GM18907 (cell line): Measurements from ENCODE around the gene UBE2S.
A peak's percentile ranks its signal among the peaks of the same experiment; 100 is the strongest.
"Not testable (repeated sequence)": the region's sequence is repeated elsewhere in the genome, so short reads cannot be mapped to it uniquely, and the experiment has no call there.

Experiments used
- ATAC-seq: cut with Tn5 transposase; IDR thresholded peaks from one replicate; pipeline ENCODE4 v1.9.1; 2021; ENCODE audit warnings: mild to moderate bottlenecking, moderate library complexity; ENCODE audit not compliant: unreplicated experiment

Gene UBE2S

GRCh38 chr19:55406826-55407549 lies 600 bp downstream of the UBE2S start:
- no peak for ATAC-seq

DNA sequence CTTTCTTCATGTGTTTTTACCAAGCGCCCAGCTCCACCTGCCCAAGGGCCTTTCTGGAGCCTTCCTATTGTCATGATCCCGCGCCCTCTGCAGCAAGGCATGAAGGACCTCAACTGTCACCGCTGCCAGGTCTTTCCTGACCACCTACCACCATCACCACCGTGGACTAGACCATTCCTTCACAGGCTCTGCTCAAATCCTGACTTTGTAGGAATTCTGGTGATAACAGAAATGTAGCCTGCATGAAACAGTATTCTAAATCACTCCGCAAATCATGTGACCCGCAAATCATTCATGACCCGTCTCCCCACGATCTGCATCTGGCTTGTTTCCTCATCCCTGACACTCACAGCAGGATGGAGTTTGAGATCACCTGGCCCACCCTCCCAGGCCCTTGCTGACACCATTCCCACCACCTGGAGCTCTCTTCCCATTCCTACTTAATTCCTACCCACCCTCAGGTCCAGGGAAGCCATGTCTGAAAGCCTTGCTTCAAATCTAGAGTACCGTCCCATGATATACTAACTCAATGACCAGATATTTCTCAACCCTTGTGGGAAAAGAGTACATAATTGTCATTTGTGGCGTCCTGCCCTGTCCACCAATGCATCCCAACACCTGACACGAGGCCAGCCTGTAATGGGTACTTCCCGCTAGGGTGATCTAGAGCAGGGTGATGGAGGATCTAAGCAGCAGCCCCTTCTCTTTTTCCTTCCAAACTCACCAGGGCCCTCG lies 1.3 kb downstream of the UBE2S start:
- ATAC-seq: no peak

DNA sequence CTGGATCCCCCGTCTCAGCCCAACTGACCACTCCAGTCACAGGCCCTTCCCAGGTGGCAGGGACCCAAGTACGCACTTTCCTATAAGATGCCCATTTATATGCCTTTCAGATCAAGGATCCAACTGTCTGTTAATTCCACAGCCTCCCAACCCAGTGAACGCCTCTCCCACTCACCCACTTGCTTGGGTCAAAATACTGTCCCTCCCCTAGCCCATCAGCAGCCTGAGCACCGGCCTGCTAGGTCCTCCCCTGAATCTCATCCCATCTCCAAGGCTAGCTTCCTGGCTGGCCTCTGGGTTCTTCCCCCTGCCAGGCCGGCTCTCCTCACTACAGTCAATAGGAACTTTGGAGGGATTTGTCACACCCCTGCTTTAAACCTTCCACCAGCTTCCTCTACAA lies 1.9 kb downstream of the UBE2S start:
- ATAC-seq: no peak

DNA sequence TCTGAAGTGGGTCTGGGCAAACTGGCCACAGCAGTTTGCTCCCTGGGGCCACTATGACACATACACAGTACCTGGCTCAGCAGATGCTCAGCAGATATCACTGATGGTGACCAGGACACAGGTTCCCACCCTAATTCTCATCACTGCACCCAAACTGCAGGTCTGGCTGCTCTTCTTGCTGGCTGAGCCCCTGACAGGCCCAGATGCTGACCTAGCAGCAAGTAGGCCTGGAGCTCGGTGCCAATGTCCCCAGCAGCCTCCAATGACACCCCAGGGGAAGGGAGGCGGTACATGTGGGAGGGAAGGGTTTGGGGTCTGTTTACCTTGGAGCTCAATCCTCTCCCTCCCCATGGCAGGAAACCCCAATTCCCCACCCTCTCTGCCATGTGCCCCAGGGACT lies 5.1 kb downstream of the UBE2S start:
- ATAC-seq: no peak

GRCh38 chr19:55401390-55401789 lies 6.2 kb downstream of the UBE2S start:
- not testable (repeated sequence) for ATAC-seq

GRCh38 chr19:55400281-55401087 lies 7.1 kb downstream of the UBE2S start:
- no peak for ATAC-seq

DNA sequence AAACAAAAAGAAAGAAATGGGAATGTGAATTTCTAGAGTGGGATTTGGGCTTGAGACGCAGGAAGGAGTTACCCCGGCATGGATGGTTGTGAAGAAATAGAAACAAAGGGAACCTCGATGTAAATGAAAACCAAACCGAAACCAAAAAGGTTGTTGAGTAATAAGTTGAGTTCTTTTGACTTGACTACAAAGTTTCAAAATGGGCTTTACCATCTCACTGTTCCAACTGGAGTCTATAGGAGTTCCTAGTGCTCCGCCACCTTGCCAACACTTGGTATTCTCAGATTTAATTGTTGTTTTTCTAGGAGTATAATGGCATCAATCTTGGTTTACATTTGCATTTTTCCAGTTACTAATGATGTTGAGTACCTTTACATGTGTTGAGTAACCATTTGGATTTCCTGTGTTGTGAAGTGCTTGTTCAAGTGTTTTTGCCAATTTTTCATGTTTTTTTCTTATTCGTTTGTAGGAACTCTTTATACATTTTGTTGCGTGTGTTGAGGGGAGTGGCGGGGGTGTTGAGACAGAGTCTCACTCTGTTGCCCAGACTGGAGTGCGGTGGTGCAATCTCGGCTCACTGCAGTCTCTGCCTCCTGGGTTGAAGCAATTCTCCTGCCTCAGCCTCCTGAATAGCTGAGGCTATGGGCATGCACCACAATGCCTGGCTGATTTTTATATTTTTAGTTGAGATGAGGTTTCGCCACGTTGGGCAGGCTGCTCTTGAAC lies 9.2 kb downstream of the UBE2S start:
- no peak for ATAC-seq

DNA sequence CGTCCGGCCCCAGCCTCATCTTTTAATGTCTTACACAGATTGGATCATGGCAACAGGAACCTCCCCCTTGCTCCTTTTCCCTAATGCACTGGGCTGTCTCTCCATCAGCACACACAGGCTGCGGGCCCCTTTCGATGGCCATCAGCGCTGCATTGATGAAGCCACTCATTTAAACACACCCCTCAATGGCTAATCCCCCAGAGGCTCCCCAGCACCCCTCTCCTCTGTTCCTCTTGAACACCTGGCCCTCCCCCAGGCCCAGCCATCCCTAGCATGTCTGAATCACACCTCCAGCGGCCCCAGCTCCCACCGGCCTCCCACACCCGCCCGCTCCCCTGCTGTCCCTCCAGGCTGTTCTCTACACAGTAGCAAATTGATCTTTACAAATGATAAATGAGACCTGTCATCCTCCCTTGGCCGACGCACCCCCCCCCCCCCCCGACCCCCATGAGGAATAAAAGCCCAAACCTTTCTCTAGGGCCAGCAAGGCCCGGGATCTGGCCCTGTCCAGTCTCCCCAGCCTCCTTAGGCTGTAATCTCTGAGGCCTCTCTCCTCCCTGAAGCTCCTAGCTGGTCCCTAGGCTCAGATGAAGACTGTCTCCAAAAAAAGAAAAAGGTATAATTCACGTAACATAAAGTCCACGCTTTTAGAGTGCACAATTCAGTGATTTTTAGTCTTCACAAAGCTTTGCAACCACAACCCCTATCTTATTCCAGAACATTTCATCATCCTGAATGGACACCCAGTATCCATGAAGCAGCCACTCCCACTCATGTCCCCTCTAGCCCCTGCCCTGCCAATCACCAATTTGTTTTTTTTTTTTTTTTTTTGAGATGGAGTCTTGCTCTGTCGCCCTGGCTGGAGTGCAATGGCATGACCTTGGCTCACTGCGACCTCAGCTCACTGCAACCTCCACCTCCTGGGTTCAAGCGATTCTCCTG lies 14.5 kb downstream of the UBE2S start:
- ATAC-seq: no peak

DNA sequence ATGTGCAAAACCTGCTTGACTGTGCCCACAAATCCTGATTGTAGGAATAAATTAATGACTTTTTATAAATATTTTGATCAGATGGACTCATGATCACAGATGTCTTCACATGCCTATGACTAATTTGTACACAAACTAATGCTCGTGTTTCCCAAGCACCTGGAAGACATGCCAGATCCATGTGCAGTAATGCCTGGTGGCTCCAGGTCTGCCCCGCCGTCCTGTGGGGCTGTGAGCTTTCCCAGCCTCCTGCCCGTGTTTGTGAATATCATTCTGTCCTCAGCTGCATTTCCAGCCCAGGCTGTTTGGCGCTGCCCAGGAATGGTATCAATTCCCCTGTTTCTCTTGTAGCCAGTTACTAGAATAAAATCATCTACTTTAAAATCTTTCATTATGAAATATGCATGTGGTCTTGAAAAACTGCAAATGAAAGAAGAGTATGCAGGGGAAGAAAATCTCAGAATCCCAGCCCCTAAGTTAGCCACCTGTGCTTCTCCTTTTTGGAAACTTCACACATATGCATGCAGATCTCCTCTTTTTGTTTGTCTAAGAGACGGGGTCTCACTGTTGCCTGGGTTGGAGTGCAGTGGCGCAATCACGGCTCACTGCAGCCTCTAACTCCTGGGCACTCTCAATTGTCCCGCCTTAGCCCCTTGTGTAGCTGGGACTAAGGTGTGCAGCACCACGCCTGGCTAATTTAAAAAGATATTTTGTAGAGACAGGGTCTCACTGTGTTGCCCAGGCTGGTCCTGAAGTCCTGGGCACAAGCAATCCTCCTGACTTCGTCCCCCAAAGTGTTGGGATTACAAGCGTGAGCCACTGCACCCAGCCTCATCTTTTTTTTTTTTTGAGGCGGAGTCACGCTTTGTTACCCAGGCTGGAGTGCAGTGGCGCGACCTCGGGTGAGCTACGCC lies 15.6 kb downstream of the UBE2S start:
- ATAC-seq: no peak

- ATAC-seq: no peak
These were observed 16.4 kb downstream of the UBE2S start for GRCh38 chr19:55391191-55391670.

GRCh38 chr19:55390461-55390880 lies 17.1 kb downstream of the UBE2S start:
- no peak for ATAC-seq

- ATAC-seq: no peak
These were observed 17.9 kb downstream of the UBE2S start for GRCh38 chr19:55389386-55390317.

DNA sequence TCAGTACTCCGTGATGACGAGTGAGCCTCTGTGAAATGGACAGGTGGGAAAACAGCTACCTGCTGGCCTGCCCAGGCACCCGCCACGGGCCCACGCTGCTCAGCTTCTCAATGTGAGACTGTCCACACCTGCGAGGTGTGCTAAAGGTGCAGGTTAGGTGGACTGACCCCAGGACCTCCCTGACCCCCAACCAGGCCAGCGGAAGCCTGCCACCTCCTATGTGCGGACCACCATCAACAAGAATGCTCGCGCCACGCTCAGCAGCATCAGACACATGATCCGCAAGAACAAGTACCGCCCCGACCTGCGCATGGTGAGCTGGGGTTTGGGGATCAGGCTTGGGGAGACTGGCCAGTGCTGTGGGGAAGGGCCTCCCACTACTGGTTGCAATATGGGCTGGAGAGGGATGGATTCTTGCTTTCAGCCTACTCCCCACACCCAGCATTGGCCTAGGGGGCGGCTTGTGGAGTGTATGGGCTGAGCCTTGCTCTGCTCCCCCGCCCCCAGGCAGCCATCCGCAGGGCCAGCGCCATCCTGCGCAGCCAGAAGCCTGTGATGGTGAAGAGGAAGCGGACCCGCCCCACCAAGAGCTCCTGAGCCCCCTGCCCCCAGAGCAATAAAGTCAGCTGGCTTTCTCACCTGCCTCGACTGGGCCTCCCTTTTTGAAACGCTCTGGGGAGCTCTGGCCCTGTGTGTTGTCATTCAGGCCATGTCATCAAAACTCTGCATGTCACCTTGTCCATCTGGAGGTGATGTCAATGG lies 19.7 kb downstream of the UBE2S start:
- ATAC-seq: no peak

GRCh38 chr19:55386493-55386971 lies 21.1 kb downstream of the UBE2S start:
- no peak for ATAC-seq

DNA sequence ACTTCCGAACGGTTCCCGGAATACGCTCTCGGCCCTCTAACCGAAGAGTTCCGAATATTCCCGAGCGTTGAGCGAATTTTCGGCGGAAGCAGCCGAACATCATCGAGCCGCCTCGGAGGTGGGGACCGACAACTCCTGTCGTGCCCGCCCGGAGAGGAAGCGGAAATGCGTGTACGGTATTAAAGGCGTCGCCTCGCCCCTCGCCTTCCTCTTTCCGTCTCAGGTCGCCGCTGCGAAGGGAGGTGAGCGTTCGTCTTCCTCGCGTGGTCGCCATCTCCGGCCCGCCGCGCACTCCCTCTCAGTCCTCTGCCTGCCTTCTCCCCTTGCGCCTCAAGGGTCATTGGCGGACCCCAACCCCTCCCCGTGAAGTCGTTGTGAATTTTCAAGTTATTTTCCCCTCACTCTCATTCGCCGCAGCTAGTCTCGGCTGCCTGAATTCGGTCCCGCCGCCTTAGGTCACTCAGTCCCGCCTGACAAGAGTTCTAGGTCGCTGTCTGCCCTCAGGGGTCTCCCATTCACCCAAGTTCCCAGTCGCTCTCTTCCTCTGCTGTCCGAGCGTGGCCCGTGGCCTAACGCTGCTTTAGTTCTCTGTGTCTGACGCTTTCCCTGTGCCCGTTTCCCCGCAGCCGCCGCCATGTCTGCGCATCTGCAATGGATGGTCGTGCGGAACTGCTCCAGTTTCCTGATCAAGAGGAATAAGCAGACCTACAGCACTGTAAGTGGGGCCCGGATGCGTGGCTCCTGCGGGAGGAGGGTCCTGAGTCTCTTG lies 21.7 kb downstream of the UBE2S start, which contains the start of gene RPL28:
RPL28 (plus strand) TSS at position 209 of the 769 bp plus-strand sequence; CDS start at position 635, 426 bp downstream.
- ATAC-seq: peak; percentile 67
